GM21447 (cell line): Measurements from ENCODE around the gene HAUS6.
"Not testable (repeated sequence)": the region's sequence is repeated elsewhere in the genome, so short reads cannot be mapped to it uniquely, and the experiment has no call there.

ENCODE experiments used
- ATAC-seq: cut with Tn5 transposase; IDR thresholded peaks from one replicate; pipeline ENCODE4 v1.9.1; 2021; ENCODE audit not compliant: unreplicated experiment

HAUS6 gene

GRCh38 chr9:19102631-19103345 is at the start of gene HAUS6:
TSS of gene HAUS6 (minus strand) at chr9:19102904. CDS start at chr9:19102651, 253 bp downstream.
- ATAC-seq = peak; percentile 99

- ATAC-seq = not testable (repeated sequence)
Observed at GRCh38 chr9:19152160-19152498, 49.4 kb upstream of the HAUS6 start.

DNA sequence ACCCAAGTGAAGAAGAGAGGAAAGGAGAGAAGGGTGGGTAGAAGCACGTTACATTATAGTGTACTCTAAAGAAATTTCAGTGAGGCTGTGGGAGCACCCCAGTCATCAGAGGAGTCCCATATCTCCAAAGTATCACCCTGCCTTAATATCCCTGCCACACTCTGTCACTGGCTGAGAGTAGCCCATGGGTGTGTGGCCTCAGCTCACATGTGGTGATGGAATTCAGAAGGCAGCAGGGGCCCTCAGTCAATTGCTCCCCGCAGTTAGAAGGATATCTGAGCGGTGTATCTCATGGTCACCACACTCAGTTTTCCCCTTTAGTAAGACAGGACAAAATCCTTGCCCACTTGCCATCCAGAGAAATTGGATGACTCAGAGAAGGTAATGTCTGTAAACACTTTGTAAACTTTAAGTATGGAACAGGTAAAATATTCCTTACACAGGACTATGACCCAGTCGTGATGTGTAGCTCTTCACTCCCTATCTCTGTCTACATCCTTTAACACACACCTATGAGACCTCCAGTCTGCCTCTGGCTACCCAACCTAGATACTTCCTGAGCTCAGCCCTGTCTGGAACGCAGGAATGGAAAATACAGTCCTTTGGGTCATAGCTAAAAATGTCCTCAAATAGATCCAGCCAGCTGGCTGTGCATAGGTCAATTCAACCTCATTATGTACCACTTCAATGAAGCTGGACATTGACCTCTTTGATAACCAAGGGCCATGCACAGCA is 48.9 kb upstream of the HAUS6 start:
- ATAC-seq = no peak

- no peak for ATAC-seq
Observed at GRCh38 chr9:19149230-19149629, 46.5 kb upstream of the HAUS6 start.

GRCh38 chr9:19148187-19148586 is 45.5 kb upstream of the HAUS6 start:
- no peak for ATAC-seq

DNA sequence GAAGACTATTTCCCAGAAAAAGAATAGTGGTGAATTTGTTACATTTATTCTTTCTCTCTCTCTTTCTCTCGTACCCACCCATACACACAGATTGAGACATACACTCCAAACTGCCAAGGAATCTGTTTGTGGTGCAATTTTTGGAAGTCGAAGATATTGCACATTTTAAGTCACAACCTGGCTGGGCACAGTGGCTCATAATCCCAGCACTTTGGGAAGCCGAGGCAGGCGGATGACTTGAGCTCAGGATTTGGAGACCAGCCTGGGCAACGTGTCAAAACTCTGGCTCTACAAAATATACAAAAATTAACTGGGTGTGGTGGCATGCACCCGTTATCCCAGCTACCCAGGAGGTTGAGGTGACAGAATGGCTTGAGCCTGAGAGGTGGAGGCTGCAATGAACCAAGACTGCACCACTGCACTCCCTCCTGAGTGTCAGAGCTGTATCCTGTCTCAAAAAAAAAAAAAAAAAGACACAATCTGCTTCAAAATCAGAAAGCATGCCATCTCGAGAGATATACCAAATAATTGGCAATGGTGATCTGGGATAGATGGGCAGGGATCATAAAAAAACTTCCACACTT is 43.8 kb upstream of the HAUS6 start:
- ATAC-seq = no peak

DNA sequence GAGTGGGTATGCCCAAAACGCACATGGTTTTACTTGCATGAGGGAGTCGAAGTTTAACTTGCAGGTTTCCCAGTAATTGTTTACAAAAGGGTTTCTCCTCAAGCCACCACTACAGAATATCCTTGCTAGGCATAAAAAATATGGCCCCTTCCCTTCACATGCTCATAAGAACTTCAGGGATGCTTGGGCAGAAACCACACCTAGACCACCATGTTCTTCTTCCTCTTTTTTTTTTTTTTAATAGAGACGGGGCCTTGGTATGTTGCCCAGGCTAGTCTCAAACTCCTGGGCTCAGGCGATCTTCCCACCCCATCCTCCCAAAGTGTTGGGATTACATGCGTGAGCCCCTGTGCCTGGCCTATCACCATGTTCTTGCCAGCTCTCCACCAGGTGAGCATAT is 43.2 kb upstream of the HAUS6 start:
- ATAC-seq = no peak

- ATAC-seq = no peak
Observed at GRCh38 chr9:19140259-19140658, 37.6 kb upstream of the HAUS6 start.

GRCh38 chr9:19138084-19138483 is 35.4 kb upstream of the HAUS6 start:
- ATAC-seq = no peak

GRCh38 chr9:19137282-19137681 is 34.6 kb upstream of the HAUS6 start:
- no peak for ATAC-seq

- no peak for ATAC-seq
Observed at GRCh38 chr9:19136129-19136528, 33.4 kb upstream of the HAUS6 start.

DNA sequence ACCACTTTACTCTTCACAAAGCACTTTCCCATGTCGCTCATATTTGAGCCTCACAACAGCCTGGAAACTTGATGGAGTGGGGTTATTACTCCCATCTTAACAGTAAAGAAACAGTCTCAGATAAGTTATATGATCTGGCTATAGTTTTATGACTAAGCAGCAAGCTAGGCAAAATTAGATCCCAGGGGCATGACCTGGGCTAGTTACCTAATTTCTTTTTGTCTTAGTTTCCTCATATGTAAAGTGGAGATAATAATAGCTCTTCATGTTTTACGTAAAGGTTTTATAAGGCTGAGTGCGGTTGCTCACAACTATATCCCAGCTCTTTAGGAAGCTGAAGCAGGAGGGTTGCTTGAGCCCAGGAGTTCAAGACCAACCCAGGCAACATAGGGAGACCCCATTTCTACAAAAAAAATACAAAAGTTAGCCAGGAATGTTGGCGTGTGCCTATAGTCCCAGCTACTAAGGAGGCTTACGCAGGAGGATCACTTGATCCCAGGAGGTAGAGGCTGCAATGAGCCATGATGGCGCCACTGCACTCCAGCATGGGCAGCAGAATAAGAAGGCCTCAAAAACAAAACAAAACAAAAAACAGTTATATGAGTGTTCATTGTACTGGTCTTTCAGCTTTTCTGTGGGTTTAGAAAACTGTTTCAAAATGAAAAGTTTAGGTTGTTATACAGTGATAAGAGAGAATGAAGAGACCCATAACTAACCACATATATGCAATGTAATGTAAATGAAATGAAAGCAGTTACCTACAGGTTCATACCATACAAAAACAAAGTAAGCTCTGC is 31.0 kb upstream of the HAUS6 start:
- ATAC-seq = no peak

- no peak for ATAC-seq
Observed at GRCh38 chr9:19130436-19130835, 27.7 kb upstream of the HAUS6 start.

DNA sequence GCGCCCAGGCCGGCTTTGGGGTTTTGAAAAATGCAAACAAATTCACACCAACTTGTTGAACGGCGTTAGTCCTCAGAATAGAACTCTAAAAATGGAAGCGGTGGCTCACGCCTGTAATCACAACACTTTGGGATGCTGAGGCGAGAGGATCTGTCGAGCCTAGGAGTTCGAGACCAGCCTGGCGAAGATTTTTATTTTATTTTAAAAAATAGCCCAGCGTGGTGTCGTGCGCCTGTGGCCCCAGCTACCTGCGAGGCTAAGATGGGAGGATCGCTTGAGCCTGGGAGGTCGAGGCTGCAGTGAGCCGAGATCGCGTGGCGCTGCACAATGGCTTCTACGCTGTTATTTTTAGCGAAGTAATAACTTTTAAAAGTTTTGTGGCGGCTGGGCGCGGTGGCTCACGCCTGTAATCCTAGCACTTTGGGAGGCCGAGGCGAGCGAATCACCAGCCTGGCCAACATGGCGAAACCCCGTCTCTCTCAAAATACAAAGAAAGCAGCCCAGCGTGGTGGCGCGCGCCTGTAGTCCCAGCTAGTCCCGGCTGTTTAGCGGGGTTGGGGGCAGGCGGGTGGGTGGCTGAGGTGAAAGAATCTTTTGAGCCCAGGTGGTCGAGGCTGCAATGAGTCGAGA is 25.3 kb upstream of the HAUS6 start:
- ATAC-seq = peak; percentile 12

GRCh38 chr9:19124430-19124793 is 21.7 kb upstream of the HAUS6 start:
- ATAC-seq = no peak

GRCh38 chr9:19122490-19123042 is 19.9 kb upstream of the HAUS6 start:
- no peak for ATAC-seq

- no peak for ATAC-seq
Observed at GRCh38 chr9:19120877-19121276, 18.2 kb upstream of the HAUS6 start.

DNA sequence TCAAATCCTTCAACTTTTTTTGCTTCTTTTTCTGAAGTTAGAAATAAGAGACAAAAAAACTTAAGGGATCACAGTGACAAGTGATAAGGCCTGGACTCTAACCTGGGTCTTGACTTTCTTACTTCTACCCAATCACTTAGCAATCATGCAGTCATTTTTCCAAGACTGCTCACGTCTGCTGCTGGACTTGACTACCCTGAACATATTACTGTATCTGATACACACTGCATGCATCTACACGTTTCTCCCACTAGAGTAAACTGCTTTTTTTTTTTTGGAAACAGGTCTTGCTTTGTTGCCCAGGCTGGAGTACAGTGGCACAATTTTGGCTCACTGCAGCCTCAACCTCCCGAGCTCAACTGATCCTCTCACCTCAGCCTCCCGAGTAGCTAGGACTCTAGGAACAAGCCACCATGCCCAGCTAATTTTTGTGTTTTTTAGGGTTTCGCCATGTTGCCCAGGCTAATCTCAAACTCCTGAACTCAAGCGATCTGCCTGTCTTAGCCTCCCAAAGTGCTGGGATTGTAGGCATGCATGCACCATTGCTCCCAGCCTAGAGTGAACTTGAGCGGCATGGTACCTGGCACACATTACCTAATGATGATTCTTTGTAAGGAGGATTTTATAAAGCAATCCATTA is 17.2 kb upstream of the HAUS6 start:
- ATAC-seq = no peak

DNA sequence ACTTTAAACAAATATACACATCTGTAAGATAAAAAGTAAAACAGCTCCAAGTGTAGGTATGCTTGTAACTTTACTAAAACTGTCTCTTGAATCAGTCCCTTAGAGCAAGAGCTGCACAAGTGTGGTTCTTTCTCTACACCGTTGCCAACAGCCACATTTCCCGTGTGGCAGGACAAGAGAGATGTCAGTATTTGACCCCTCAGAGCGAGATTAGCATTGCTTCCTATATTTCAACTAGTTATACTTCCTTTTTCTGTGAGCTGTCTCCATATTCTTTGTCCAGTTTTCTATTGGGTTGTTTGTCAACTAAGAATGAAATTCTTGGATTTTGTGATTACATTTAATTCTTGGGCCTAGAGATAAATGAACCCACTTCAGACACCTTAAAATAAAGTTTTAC is 16.5 kb upstream of the HAUS6 start:
- no peak for ATAC-seq

DNA sequence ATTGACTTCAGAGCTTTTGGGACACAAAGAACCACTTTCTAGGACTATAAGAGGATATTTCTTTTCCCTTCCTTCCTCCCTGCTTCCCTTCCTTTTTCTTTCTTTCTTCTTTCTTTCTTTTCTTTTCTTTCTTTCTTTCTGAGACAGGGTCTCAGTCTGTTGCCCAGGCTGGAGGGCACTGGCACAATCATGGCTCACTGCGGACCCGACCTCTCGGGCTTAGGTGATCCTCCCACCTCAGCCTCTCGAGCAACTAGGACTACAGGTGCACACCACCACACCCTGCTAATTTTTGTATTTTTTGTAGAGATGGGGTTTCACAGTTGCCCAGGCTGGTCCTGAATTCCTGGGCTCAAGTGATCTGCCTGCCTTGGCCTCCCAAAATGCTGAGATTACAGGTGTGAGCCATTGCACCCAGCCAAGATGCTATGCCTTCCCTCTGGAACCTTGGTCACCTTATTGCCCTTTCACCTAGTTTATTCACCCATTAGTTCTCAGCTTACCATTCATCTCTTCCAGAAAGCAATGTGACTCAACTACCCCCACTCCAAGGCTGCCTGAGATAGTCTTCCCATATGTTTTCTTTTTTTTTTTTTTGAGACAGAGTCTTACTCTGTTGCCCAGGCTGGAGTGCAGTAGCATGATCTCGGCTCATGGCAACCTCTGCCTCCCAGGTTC is 14.5 kb upstream of the HAUS6 start:
- ATAC-seq = no peak
